ENCODE data around the gene ABCA12.

ABCA12 gene

GRCh38 chr2:215036314-215036713, 102.1 kb downstream of the ABCA12 start:
- no peak for DNase-seq

- no peak for DNase-seq
Measured at GRCh38 chr2:215034154-215034553, 104.3 kb downstream of the ABCA12 start.

- no peak for DNase-seq
Measured at GRCh38 chr2:215032153-215032552, 106.3 kb downstream of the ABCA12 start.

GRCh38 chr2:215031321-215031720, 107.1 kb downstream of the ABCA12 start:
- no peak for DNase-seq

- DNase-seq: no peak
Measured at GRCh38 chr2:215029936-215030335, 108.5 kb downstream of the ABCA12 start.

- DNase-seq: no peak
Measured at GRCh38 chr2:215028231-215028630, 110.2 kb downstream of the ABCA12 start.

GRCh38 chr2:215027779-215028178, 110.6 kb downstream of the ABCA12 start:
- no peak for DNase-seq

DNA sequence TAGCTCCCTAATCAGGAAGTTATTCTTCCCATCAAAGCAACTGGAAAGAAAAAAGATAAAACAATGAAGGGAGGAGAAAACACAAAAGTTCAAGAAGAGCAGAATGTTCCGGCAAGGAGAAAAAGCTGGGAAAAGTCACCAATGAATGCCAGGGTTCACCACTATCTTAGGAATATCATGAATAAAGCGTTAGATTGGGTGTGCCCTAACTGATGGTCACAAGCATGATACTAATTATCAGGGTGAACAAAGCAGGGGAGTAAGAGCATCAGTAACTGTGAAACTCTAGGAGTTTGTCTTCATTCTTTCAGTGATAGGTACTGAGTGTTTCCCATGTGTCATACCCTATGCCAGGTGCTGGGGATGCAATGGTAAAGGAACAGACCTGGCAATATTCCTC, 115.5 kb downstream of the ABCA12 start:
- no peak for DNase-seq

DNA sequence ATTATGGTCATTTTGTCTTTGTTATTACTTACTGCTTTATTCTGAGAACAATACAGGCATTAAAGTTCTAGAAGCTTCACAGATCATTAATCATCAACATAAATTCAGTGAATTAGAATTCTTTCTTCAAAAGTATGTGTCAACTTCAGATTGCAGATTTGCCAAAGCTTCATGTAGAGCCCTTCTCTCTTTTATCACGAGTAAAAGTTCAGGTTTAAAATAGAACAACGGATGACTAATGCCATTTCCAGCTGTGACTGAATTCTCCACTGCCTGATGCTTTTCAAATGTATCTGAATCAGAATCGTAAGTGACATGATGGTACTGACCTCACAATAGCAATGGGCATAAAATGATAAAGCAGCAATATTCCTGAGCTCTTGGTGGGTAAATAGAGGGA, 116.0 kb downstream of the ABCA12 start:
- DNase-seq: no peak

DNA sequence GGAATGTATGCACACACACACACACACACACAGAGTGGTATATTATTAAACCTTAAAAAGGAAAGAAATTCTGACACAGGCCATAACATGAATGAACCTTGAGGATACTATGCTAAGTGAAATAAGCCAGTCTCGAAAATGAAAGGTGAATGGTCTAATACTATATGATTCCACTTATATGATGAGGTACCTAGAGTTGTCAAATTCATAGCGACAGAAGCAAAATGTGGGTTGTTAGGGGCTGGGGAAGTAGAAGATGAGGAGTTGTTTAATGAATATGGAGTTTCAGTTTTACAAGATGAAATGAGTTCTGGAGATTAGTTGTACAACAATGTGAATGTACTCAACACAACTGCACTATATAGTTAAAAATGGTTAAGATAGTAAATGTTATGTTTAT, 118.1 kb downstream of the ABCA12 start:
- DNase-seq: no peak

DNA sequence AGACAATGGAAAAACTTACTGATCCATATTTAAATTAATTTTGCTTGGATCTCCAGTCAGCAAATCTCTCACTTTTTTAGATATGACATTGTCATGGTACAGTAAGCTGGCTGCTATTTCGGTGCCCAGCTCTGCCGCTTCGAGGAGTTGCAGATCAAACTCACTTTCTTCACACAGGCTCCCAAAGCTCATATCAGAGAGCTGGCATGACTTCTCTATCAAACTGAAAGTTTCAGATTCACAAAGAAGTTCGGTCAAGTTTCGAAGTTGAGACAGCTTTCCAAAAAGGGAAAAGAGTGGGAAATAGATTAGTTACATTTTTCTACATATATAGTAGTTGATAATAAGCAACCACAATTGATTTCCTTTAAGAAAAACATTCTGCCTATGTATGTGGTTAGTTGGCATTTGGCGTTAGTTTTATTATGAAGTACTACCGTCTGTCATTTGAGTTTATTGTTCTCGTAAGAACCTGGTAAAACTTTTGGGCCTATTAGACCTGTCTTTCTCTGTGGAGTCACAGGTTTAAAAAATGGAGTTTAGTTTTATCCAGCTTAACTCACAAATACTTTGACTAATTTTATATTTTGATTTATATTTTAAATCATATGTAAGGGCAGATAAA, 118.8 kb downstream of the ABCA12 start:
- DNase-seq: no peak

DNA sequence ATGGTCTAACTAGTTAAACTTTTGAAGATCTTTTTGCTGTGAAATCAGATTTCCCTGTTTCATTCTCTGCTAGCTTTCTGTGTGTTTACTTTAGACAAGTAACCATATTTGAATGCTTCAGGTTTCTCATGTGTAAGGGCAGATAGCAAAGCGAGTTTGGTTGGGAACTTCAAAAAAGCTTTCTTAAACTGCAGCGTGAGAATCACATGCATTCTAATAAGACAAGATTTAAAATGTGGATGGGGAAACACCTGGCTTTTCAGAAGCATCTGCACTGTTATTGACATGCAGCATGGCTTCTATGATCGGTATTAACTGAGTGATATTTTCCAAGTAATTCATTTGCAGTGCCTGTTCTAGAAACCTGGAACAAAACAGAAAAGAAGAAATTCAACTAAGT, 119.3 kb downstream of the ABCA12 start:
- no peak for DNase-seq

DNA sequence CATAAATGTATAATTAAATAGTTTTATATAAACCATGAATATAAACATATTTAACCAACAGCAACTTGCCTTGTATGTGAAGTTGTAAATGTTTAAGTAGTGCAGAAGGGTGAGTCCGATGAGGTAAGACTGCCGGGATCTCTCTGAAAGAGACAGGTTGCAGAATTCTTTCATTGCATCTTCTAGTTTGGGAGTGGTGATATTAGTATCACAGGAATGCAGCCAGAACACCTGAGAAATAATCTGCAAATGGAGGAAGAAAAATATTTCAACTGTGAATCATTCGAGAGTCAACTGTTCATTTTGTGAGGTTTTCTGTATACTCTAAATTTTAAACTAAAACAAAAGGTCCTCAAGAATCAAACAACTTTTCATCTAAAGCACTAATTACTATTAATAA, 123.0 kb downstream of the ABCA12 start:
- no peak for DNase-seq

DNA sequence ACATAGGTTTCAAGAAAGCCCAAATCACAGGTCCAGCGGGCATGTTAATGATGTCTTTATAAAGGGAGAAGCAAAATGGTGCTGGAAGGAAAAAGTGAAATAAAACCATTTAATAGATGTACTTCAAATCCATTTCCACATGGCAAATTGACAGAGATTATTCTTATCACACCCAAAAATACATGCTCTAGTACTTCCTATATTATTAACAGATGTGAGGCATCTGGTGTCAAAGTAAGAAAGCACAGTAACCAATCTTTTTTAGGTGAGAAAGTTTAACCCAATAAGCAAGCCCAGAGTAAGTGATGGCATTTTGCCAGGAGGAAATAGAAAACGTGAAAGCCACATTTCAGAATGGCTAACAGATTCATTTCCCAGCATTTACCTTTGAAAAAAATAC, 128.0 kb downstream of the ABCA12 start:
- DNase-seq: no peak

DNA sequence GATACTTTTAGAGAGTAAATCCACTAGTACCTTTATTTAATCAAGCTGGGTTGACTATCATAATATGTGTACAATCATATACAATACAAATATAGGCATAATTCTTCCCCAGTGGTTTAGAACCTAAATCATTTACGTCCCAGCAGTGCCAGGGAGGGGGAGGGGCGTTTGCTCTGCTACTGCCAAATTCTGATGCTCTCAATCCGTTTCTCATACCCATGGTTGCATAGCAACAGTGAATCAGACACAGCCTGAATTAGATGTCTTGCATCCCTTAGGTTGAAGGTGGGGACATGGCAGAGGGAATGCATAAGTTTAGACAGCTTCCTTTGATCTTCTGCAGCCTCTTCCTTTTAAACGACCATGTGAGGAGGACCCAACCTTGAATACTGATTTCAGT, 135.4 kb downstream of the ABCA12 start:
- no peak for DNase-seq

GRCh38 chr2:215002500-215002899, 135.9 kb downstream of the ABCA12 start:
- no peak for DNase-seq

GRCh38 chr2:215000721-215001120, 137.7 kb downstream of the ABCA12 start:
- no peak for DNase-seq

- DNase-seq: no peak
Measured at GRCh38 chr2:214995926-214996670, 142.3 kb downstream of the ABCA12 start.

DNA sequence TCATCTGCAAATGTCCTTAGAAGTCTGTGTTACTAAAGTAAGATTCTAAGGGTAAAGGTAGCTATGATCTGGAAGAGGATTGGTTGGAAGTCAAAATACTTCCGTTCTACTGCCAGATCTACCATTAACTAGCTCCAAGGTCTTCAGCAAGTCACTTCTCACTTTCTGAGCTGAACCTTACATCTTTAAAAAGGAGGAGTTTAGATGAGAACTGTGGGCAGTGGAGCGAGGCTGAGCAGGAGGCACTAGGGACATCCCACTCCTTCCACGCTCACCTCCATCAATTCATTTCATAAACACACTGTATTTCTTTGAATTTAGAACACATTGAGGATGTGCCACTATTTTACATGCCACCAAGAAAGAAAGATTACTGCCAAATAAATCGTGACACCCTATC, 143.0 kb downstream of the ABCA12 start:
- DNase-seq: no peak

GRCh38 chr2:214992911-214993310, 145.5 kb downstream of the ABCA12 start:
- DNase-seq: no peak

GRCh38 chr2:214989187-214989586, 149.2 kb downstream of the ABCA12 start:
- DNase-seq: no peak

DNA sequence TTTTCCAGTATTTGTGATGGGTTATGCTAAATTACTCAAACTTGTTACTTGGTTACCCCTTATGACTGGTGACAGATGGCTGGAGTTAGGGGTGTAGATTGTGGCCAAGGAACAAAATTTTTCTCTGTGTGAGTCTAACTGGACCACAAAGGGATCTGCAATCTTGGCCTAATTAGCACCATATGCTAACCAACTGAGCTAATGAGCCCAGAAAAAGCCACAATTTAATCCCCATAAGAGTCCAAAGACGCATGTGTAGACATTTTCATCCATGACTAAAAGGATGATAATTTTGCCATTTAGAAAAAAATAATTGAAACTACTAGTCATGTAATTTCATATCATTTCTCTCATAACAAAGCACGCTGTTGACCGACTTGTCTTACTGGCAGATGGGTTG, 151.2 kb downstream of the ABCA12 start:
- DNase-seq: no peak

- no peak for DNase-seq
Measured at GRCh38 chr2:214985619-214986018, 152.8 kb downstream of the ABCA12 start.

DNA sequence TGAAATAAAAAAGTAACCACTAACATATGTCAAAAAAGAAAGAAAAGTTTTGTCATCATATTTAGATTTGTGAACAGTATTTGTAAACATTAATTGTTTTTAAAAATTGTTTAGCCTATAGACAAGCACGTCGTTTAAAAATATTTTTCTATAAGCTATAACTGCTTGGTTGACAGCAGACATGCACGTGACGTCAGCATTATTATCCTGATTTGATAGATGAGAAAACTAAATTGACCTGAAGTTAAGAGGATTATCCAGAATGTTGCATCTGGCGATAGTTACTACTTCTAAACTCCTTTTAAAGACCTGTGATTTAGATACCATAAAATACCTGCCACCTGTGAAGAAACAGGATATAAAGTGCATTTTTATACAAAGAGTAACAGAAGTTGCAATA, 172.0 kb downstream of the ABCA12 start:
- DNase-seq: no peak

- DNase-seq: no peak
Measured at GRCh38 chr2:214960677-214961076, 177.7 kb downstream of the ABCA12 start.

All from activated naive CD4-positive, alpha-beta T cell treated with anti-CD3 and anti-CD28 coated beads, Interleukin-2, amount 50 U/mL, for 16 hours (primary cell).